T follicular helper cell (primary cell): ENCODE measurements around the gene FBLIM1.

Experiments used
- DNase-seq: peaks from one replicate; pipeline ENCODE4 v3.0.0-alpha.2; 2020; ENCODE audit warnings: low read depth
- total RNA-seq, 2 experiments: gene quantifications; one replicate each; lab custom pipeline; 2026; lab: John Stamatoyannopoulos, UW

FBLIM1 gene, protein sequence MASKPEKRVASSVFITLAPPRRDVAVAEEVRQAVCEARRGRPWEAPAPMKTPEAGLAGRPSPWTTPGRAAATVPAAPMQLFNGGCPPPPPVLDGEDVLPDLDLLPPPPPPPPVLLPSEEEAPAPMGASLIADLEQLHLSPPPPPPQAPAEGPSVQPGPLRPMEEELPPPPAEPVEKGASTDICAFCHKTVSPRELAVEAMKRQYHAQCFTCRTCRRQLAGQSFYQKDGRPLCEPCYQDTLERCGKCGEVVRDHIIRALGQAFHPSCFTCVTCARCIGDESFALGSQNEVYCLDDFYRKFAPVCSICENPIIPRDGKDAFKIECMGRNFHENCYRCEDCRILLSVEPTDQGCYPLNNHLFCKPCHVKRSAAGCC
- total RNA-seq: 0 to 0.06 reads per million in 2 experiments

- DNase-seq: no peak
These were observed at the start of gene FBLIM1 for GRCh38 chr1:15758343-15758931. TSS of gene FBLIM1 (plus strand) at chr1:15758795. CDS start at chr1:15764984, 6,189 bp downstream.

- DNase-seq: no peak
These were observed 49.4 kb upstream of the FBLIM1 start for GRCh38 chr1:15709226-15709625.

- no peak for DNase-seq
These were observed 46.4 kb upstream of the FBLIM1 start for GRCh38 chr1:15712168-15712567.

GRCh38 chr1:15714406-15715136, 44.0 kb upstream of the FBLIM1 start:
- no peak for DNase-seq

- no peak for DNase-seq
These were observed 41.0 kb upstream of the FBLIM1 start for GRCh38 chr1:15717418-15718125.

GRCh38 chr1:15718199-15718601, 40.4 kb upstream of the FBLIM1 start:
- DNase-seq: no peak

DNA sequence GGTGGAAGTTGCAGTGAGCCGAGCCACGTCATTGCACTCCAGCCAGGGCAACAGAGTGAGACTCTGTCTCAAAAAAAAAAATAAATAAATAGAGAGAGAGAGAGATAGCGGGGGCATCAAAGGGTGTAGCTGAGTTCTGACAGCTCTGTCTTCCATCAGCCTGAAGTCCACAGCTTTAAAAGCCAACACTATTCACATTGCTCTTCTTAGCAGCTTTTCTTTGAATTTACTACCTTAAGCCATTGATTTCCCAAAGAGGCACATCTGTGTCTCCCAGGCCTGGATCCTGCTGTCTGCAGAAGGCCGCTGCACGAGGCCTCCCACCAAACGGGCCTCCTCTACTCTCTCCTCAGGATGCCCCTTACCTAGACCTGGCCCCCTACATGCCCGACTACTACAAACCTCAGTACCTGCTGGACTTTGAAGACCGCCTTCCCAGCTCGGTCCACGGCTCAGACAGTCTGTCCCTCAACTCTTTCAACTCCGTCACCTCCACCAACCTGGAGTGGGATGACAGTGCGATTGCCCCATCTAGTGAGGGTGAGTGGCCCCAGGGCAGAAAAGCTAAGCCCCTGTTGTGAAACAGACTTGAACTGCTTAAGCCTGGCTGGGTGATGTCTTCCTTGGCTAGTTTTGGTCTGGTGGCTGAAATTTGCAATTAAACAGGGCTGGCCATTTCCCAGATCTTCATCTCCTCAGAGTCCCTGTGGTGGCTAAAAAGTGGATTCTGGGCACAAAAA, 39.0 kb upstream of the FBLIM1 start:
- DNase-seq: no peak

GRCh38 chr1:15720861-15721260, 37.7 kb upstream of the FBLIM1 start:
- no peak for DNase-seq

DNA sequence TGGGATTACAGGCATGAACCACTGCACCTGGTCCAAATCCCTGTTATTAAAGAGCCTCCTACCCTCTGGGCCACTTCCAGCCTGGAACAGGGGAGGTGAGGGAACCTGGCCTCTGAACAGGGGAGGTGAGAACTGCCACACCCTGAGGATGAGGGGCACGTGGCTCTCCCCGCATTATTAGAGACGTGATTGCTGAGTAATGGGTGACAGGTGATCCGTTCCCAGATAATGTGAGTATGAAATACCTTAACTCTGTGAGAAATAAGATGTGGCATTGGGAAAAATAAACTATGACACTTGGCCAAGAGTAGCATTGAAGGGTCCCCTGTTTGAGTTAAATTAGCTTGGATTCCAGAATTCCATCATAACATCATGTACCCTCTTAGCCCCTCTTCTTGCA, 36.2 kb upstream of the FBLIM1 start:
- no peak for DNase-seq

GRCh38 chr1:15722836-15723532, 35.6 kb upstream of the FBLIM1 start:
- no peak for DNase-seq

- DNase-seq: no peak
These were observed 34.9 kb upstream of the FBLIM1 start for GRCh38 chr1:15723631-15724246.

- DNase-seq: no peak
These were observed 33.4 kb upstream of the FBLIM1 start for GRCh38 chr1:15724949-15725880.

GRCh38 chr1:15726508-15726907, 32.1 kb upstream of the FBLIM1 start:
- DNase-seq: no peak

DNA sequence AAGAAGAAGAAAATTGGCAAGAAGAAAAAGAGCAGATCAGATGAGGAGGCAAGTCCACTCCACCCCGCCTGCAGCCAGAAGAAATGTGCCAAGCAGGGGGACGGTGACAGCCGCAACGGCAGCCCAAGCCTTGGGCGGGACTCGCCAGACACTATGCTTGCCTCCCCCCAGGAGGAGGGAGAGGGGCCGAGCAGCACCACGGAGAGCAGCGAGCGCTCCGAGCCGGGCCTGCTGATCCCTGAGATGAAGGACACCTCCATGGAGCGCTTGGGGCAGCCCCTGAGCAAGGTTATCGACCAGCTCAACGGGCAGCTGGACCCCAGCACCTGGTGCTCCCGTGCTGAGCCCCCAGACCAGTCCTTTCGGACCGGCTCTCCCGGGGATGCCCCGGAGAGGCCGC, 31.6 kb upstream of the FBLIM1 start:
- no peak for DNase-seq

GRCh38 chr1:15727424-15727823, 31.2 kb upstream of the FBLIM1 start:
- DNase-seq: no peak

DNA sequence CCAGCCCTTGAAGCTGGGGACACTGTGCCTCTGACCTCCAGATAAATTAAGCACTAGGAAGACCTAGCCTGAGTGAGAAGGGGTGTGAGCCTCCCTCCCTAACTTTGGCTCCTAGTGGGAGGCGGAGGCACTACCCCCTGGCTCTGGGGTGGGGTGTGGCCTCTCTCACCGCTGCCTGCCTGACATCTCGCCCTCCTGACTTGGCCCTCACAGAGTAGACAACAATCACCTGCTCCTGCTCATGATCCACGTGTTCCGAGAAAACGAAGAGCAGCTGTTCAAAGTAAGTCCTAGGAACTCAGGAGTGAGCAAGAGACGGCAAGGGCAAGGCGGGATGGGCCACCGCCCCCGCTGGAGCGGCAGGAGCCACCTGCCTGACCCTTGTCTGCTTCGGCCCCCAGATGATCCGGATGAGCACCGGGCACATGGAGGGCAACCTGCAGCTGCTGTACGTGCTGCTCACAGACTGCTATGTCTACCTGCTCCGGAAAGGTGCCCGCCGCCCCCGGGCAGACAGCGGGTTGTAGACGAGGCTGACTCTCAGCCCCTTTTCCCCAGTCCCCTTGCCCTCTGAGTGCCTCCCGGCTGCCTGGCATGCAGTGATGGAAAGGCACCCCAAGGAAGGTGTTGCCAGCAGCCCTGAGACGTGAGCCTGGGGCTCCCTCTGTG, 30.6 kb upstream of the FBLIM1 start:
- DNase-seq: no peak

GRCh38 chr1:15728937-15729657, 29.5 kb upstream of the FBLIM1 start:
- no peak for DNase-seq

- DNase-seq: no peak
These were observed 28.2 kb upstream of the FBLIM1 start for GRCh38 chr1:15730423-15730822.
